ENCODE data around the gene SOBP.
"Not testable (repeated sequence)": the region's sequence is repeated elsewhere in the genome, so short reads cannot be mapped to it uniquely, and the experiment has no call there.

Gene SOBP

GRCh38 chr6:107470364-107470763 lies 19.6 kb upstream of the SOBP start:
- TF ChIP-seq, protein P1, sequence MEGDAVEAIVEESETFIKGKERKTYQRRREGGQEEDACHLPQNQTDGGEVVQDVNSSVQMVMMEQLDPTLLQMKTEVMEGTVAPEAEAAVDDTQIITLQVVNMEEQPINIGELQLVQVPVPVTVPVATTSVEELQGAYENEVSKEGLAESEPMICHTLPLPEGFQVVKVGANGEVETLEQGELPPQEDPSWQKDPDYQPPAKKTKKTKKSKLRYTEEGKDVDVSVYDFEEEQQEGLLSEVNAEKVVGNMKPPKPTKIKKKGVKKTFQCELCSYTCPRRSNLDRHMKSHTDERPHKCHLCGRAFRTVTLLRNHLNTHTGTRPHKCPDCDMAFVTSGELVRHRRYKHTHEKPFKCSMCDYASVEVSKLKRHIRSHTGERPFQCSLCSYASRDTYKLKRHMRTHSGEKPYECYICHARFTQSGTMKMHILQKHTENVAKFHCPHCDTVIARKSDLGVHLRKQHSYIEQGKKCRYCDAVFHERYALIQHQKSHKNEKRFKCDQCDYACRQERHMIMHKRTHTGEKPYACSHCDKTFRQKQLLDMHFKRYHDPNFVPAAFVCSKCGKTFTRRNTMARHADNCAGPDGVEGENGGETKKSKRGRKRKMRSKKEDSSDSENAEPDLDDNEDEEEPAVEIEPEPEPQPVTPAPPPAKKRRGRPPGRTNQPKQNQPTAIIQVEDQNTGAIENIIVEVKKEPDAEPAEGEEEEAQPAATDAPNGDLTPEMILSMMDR (IDR thresholded peaks at IDR 0.05; ENCODE audit: low read depth, low read length, missing control alignments): no peak
- DNase-seq (ENCODE audit: extremely low read depth, low read depth): no peak
- no peak overlapping the region for H3K4me3 ChIP-seq (replicated peaks; ENCODE audit: low read depth, low read length)

- H3K4me3 ChIP-seq (replicated peaks; ENCODE audit: low read depth, low read length): no peak overlapping the region
- DNase-seq (ENCODE audit: extremely low read depth, low read depth): no peak
- TF ChIP-seq, protein P1 (IDR thresholded peaks at IDR 0.05; ENCODE audit: low read depth, low read length, missing control alignments): no peak
These were observed 16.3 kb upstream of the SOBP start for GRCh38 chr6:107473660-107474059.

- DNase-seq (ENCODE audit: extremely low read depth, low read depth); H3K4me3 ChIP-seq (replicated peaks; ENCODE audit: low read depth, low read length): not testable (repeated sequence)
These were observed 14.6 kb upstream of the SOBP start for GRCh38 chr6:107475360-107475759.

- not testable (repeated sequence) for DNase-seq (ENCODE audit: extremely low read depth, low read depth); H3K4me3 ChIP-seq (replicated peaks; ENCODE audit: low read depth, low read length)
These were observed 14.1 kb upstream of the SOBP start for GRCh38 chr6:107475826-107476225.

DNA sequence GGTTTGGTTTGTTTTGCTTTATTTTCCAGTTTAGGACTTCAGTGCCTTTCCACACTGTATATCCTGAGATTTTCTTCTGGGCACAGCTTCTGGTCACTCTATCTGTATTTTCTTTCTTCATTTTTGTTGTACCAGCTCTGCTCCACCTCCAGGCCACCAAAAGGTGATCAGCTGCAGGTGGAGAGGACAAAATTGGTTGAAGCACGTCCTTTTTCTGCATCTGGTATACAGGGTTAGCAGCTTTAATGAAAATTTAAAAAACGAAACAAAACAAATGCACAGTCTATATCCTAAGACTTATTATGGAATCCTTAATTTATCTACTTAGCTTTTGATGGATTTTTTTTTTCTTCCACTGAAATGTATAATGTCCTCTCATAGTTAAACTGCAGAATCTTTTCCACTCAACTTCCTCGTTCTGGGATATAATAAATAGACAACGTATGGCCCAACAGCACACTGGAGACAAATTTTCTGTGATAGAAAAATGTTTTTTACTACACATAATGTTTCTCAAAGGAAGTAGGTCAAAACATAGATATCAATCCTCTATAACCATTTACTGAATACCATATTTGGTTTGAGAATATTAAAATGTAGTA lies 10.7 kb upstream of the SOBP start:
- no peak for DNase-seq (ENCODE audit: extremely low read depth, low read depth)
- H3K4me3 ChIP-seq (replicated peaks; ENCODE audit: low read depth, low read length): no peak overlapping the region
- TF ChIP-seq, protein P1 (IDR thresholded peaks at IDR 0.05; ENCODE audit: low read depth, low read length, missing control alignments): no peak

DNA sequence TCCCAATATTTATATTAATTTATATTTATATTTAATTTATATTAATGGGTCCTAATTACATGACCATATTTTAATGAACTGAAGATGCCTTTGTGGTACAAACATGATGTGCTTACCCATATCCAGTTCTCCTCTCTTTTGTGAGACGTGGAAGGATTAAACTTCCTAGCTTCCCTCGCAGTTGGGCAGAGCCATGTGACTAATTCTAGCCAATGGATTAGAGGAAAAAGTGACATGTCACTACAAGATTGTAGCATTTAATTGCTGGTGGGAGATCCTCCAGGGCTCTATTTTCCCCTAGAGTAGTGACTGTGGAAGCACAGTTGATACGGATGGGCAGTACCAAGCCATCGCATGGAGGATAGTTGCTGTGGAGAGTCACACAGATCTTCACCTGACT lies 4.8 kb upstream of the SOBP start:
- TF ChIP-seq, protein P1 (IDR thresholded peaks at IDR 0.05; ENCODE audit: low read depth, low read length, missing control alignments): no peak
- DNase-seq (ENCODE audit: extremely low read depth, low read depth): no peak
- H3K4me3 ChIP-seq (replicated peaks; ENCODE audit: low read depth, low read length): no peak overlapping the region

- H3K4me3 ChIP-seq (replicated peaks; ENCODE audit: low read depth, low read length): peak overlapping the region; percentile 69
- TF ChIP-seq, protein P1 (IDR thresholded peaks at IDR 0.05; ENCODE audit: low read depth, low read length, missing control alignments): no peak
- DNase-seq (ENCODE audit: extremely low read depth, low read depth): no peak
These were observed 1.6 kb upstream of the SOBP start for GRCh38 chr6:107488174-107488874.
